Thoracic aorta (tissue), 2 donors: ENCODE results near the gene PUS3. TPM values are rescaled to one million over a fixed set of nuclear protein-coding genes. Genes with fewer than 3 reads are reported as not detected.

Experiments used
- ATAC-seq: fragments of 150-250 bp; one replicate; pipeline ENCODE4 v1.8.0; 2017; ENCODE audit warnings: low read depth; ENCODE audit not compliant: insufficient number of reproducible peaks, low FRiP score
- DNase-seq: peaks from one replicate; pipeline ENCODE4 v3.0.0-alpha.2; 2020; ENCODE audit warnings: low spot score
- H3K27ac ChIP-seq, 2 donors: fragments of 200-600 bp; sonication (generic); 1 replicate in 1 of 2; 2 replicates in 1 of 2; pipeline ENCODE4 v1.5.1; 2016; ENCODE audit warnings: mild to moderate bottlenecking in 2 of 2, moderate library complexity in 2 of 2
- H3K27me3 ChIP-seq: fragments of 200-600 bp; sonication (generic); replicated peaks from 2 replicates; pipeline ENCODE4 v1.6.0; 2016; ENCODE audit warnings: mild to moderate bottlenecking; ENCODE audit not compliant: insufficient read depth
- H3K36me3 ChIP-seq: fragments of 200-600 bp; sonication (generic); one replicate; pipeline ENCODE4 v1.5.1; 2016
- H3K4me1 ChIP-seq, 2 donors: fragments of 200-600 bp; sonication (generic); 1 replicate in 1 of 2; 2 replicates in 1 of 2; pipeline versions ENCODE4 v1.5.1 to v1.6.0; 2016; ENCODE audit warnings: low read depth in 2 of 2, mild to moderate bottlenecking in 1 of 2; ENCODE audit not compliant: control insufficient read depth in 1 of 2
- H3K4me3 ChIP-seq: fragments of 200-600 bp; sonication (generic); 2 replicates; pipeline ENCODE4 v1.5.1; 2016; ENCODE audit warnings: mild to moderate bottlenecking
- H3K9me3 ChIP-seq: fragments of 200-600 bp; sonication (generic); 2 replicates; pipeline ENCODE4 v1.5.1; 2016
- total RNA-seq, 2 donors: library from RNA; depleted of rRNA; stranded (reverse); fragments of >200 nt; gene quantifications; one replicate each; pipeline versions ENCODE4 v1.1.0 to v1.2.3, GENCODE V29; 2016
- TF ChIP-seq, protein P1 (sequence below): fragments of 200-600 bp; sonication (generic); IDR thresholded peaks from one replicate; pipeline ENCODE4 v1.5.1; 2019; ENCODE audit warnings: antibody characterized with exemption

PUS3 gene
- total RNA-seq, 2 donors from 2014 or later, result 1.6 to 16.9 TPM

DNA sequence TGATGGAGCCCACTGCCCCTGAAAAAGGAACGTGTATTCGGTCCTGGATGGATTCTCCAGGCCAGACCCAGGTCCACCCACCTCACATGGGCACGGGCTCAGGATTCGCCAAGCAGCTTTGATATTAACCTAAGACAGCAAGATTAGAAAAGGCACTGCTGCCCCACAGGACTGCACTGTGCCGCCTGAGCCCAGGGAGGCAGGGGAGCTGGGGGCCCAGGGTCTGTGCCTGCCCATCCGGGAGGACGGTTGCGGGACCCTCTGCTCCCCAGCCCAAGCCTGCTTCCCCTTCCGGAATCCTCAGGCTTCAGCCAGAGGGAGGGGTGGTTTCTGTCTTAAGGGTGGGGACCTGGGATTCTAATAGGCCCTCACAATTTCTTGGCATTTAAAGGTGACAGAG lies 29.3 kb upstream of the PUS3 start:
- no peak for DNase-seq
- Histone ChIP-seq H3K27ac (no peak overlapping the region), H3K9me3 (no peaks in the 10 kb centered on the region), H3K27me3 (no peaks in the 10 kb centered on the region), H3K4me1 (no peaks in the 10 kb centered on the region), H3K4me3 (no peak overlapping the region), H3K36me3 (no peaks in the 10 kb centered on the region)
- no peak for ATAC-seq
- TF ChIP-seq, protein P1, sequence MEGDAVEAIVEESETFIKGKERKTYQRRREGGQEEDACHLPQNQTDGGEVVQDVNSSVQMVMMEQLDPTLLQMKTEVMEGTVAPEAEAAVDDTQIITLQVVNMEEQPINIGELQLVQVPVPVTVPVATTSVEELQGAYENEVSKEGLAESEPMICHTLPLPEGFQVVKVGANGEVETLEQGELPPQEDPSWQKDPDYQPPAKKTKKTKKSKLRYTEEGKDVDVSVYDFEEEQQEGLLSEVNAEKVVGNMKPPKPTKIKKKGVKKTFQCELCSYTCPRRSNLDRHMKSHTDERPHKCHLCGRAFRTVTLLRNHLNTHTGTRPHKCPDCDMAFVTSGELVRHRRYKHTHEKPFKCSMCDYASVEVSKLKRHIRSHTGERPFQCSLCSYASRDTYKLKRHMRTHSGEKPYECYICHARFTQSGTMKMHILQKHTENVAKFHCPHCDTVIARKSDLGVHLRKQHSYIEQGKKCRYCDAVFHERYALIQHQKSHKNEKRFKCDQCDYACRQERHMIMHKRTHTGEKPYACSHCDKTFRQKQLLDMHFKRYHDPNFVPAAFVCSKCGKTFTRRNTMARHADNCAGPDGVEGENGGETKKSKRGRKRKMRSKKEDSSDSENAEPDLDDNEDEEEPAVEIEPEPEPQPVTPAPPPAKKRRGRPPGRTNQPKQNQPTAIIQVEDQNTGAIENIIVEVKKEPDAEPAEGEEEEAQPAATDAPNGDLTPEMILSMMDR, result no peak

DNA sequence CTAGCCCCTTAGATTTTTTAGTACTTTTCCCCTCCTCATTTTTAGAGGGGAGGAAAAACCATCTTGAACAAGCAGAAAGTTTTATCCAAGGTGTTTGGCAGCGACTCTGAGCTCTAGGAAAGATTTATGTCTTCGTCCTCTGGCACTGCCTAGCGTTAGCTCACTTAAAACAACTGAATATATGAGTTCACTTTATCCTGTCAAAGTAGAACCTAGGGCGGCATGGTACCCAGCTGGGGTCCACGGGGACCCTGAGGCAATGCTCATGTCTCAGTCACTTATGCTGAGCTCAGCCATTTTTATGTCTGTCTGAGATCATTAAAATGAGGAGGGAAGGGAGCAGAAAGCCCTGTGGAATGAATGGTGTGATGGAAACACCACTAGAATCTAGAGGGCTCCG lies 28.7 kb upstream of the PUS3 start:
- no peak overlapping the region for H3K4me3 ChIP-seq
- TF ChIP-seq, protein P1, result no peak
- ATAC-seq (no peak), DNase-seq (no peak)
- no peaks in the 10 kb centered on the region for H3K36me3 ChIP-seq
- no peak overlapping the region for H3K27ac ChIP-seq
- H3K9me3 ChIP-seq, result no peaks in the 10 kb centered on the region
- H3K27me3 ChIP-seq, result no peaks in the 10 kb centered on the region
- no peaks in the 10 kb centered on the region for H3K4me1 ChIP-seq

DNA sequence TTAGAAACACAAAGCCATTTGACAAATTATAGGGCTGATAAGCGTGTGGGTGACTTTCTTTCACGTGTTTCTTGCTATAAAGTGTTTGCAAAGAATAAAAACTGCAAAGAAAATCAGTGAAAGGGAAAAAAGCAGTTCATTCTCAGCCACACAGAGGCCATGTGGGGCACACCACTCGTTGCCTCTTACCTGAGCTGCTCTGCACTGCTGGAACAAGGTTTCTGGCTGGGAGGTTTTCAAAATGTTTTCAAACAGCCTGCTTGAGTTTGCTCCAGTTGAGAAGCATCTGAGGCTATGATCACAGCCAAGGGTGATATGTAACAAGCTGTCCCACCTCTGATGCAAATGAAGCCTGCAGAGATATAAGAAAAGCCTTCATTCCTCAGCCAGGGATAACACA lies 28.1 kb upstream of the PUS3 start:
- ATAC-seq, result no peak
- H3K27ac ChIP-seq, result no peak overlapping the region
- TF ChIP-seq, protein P1, result no peak

DNA sequence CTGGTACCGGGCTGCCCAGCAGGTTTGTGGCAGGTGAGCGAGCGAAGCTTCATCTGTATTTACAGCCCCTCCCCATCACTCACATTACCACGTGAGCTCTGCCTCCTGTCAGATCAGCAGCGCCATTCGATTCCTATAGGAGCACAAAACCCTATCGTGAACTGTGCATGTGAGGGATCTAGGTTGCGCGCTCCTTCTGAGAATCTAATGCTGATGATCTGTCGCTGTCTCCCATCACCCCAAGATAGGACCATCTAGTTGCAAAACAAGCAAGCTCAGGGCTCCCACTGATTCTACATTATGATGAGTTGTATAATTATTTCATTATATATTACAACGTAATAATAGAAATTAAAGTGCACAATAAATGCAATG lies 27.1 kb upstream of the PUS3 start:
- no peak for ATAC-seq
- Histone ChIP-seq H3K36me3 (no peaks in the 10 kb centered on the region), H3K27ac (no peak overlapping the region), H3K9me3 (no peaks in the 10 kb centered on the region), H3K4me1 (no peaks in the 10 kb centered on the region), H3K27me3 (no peaks in the 10 kb centered on the region), H3K4me3 (no peak overlapping the region)
- no peak for DNase-seq
- TF ChIP-seq, protein P1, result no peak

More for the DNA sequence above, 28.1 kb upstream of the PUS3 start:
- H3K27me3 ChIP-seq, result no peaks in the 10 kb centered on the region
- DNase-seq, result no peak
- no peaks in the 10 kb centered on the region for H3K9me3 ChIP-seq
- no peak overlapping the region for H3K4me3 ChIP-seq
- no peaks in the 10 kb centered on the region for H3K36me3 ChIP-seq
- no peaks in the 10 kb centered on the region for H3K4me1 ChIP-seq

DNA sequence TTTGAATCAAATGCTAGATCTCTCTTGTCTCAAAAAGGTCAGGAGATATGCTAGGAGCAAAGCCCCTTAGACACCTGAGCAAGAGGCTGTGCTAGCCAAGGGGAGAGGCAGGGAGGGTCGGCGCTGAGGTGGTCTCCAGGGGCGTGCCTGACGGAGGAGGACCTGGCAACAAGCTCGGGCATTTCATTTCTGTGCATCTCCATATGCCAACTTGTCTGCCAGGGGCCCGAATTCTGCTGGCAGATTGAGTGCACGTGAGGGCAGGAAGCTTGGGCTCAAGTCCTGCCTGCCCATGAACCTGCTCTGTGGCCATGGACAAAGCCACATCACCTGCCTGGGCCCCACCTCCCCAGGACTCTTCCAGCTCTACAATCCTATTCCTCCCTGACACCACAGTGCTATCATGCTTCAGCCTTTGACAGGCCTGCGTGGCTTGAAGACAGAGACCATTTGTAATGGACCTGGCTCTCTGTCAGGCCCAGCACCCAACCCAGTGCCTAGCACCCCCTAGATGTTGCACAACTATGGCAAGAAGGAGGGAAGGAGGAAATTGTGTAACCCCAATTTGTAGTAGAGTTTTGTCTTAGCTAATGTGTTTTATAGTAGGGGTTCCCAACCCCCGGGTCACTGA lies 26.6 kb upstream of the PUS3 start:
- Histone ChIP-seq H3K4me1 (no peaks in the 10 kb centered on the region), H3K4me3 (no peak overlapping the region), H3K9me3 (no peaks in the 10 kb centered on the region), H3K27ac (no peak overlapping the region), H3K27me3 (no peaks in the 10 kb centered on the region), H3K36me3 (no peaks in the 10 kb centered on the region)
- TF ChIP-seq, protein P1, result no peak
- DNase-seq, result no peak
- ATAC-seq, result no peak
